OCI-LY1 (cell line): ENCODE measurements around the gene EIF1AD.

ENCODE experiments used
- H2AFZ ChIP-seq: fragments of 200-600 bp; sonication (generic), shearing (Covaris generic); 2 replicates; pipeline ENCODE4 v1.6.0; 2014; ENCODE audit warnings: antibody characterized with exemption, mild to moderate bottlenecking, low read length
- H3F3A ChIP-seq: fragments of 200-600 bp; sonication (generic), shearing (Covaris generic); 2 replicates; pipeline ENCODE4 v1.6.0; 2014; ENCODE audit warnings: mild to moderate bottlenecking, antibody characterized with exemption, low read length, moderate library complexity; ENCODE audit not compliant: insufficient read depth
- H3K27ac ChIP-seq: fragments of 200-600 bp; sonication (generic); 2 replicates; pipeline ENCODE4 v1.5.1; 2014; ENCODE audit warnings: low read length, mixed run types, mild to moderate bottlenecking, low read depth; ENCODE audit not compliant: poor library complexity, severe bottlenecking
- H3K27me3 ChIP-seq: fragments of 200-600 bp; sonication (generic); 2 replicates; pipeline ENCODE4 v1.6.0; 2014; ENCODE audit warnings: antibody characterized with exemption, mild to moderate bottlenecking, low read length, moderate library complexity; ENCODE audit not compliant: insufficient read depth
- H3K36me3 ChIP-seq: fragments of 200-600 bp; sonication (generic); 2 replicates; pipeline ENCODE4 v1.6.1; 2014; ENCODE audit warnings: mild to moderate bottlenecking, antibody characterized with exemption, low read length, moderate library complexity, mixed read lengths; ENCODE audit not compliant: insufficient read depth
- H3K4me1 ChIP-seq: fragments of 200-600 bp; sonication (generic); 2 replicates; pipeline ENCODE4 v1.5.1; 2014; ENCODE audit warnings: mild to moderate bottlenecking, low read length, moderate library complexity; ENCODE audit not compliant: insufficient read depth, severe bottlenecking
- H3K4me2 ChIP-seq: fragments of 200-600 bp; sonication (generic), shearing (Covaris generic); 2 replicates; pipeline ENCODE4 v1.6.1; 2014; ENCODE audit warnings: low read length
- H3K4me3 ChIP-seq: fragments of 200-600 bp; sonication (generic); 2 replicates; pipeline ENCODE4 v1.5.1; 2014; ENCODE audit warnings: low read length, low read depth, mild to moderate bottlenecking, mixed read lengths; ENCODE audit not compliant: poor library complexity, severe bottlenecking
- H3K79me2 ChIP-seq: fragments of 200-600 bp; shearing (Covaris generic); 2 replicates; pipeline ENCODE4 v1.6.1; 2016; ENCODE audit warnings: mixed run types, low read length, mixed read lengths; ENCODE audit not compliant: insufficient read depth
- H3K9ac ChIP-seq: fragments of 200-600 bp; sonication (generic), shearing (Covaris generic); 2 replicates; pipeline ENCODE4 v1.6.1; 2014; ENCODE audit warnings: mild to moderate bottlenecking, low read length, mixed read lengths
- H3K9me2 ChIP-seq: fragments of 200-600 bp; sonication (generic), shearing (Covaris generic); 2 replicates; pipeline ENCODE4 v1.6.1; 2014; ENCODE audit warnings: low read depth, mild to moderate bottlenecking, low read length, mixed read lengths
- H3K9me3 ChIP-seq: fragments of 200-600 bp; shearing (Covaris generic); 2 replicates; pipeline ENCODE4 v1.6.1; 2014; ENCODE audit warnings: low read length, mixed read lengths
- H4K20me1 ChIP-seq: fragments of 200-600 bp; sonication (generic), shearing (Covaris generic); 2 replicates; pipeline ENCODE4 v1.6.0; 2016; ENCODE audit warnings: mild to moderate bottlenecking, low read length; ENCODE audit not compliant: insufficient read depth
- EZH2 ChIP-seq: fragments of 200-600 bp; sonication (generic), shearing (Covaris generic); IDR thresholded peaks from 2 replicates; pipeline ENCODE4 v1.8.0; 2017; ENCODE audit warnings: borderline replicate concordance, mixed run types, mild to moderate bottlenecking, antibody characterized with exemption, low read length, moderate library complexity, mixed read lengths
- TF ChIP-seq, protein P1 (sequence below): fragments of 200-600 bp; sonication (generic), shearing (Covaris generic); IDR thresholded peaks from 2 replicates; pipeline ENCODE4 v1.5.1; 2017; ENCODE audit warnings: mild to moderate bottlenecking, antibody characterized with exemption, low read length, moderate library complexity, mixed read lengths

EIF1AD gene

DNA sequence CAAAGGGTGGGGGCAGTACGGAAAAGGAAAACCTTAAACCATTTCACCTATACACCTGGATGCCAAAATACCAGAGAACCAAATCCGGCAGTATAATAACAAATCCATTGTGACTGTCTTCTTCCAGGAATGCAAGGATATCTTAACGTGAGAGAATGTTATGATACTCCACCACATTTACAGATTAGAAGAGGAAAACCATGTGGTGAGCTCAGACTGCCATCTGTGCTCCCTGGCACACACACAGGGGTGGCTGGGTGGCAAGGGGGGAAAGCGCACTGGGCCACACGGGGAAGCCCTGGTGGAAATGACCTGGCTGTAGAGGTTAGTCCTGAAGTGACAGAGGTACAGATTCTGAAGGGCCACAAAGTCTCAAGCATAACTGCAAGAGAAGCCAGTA is 9.9 kb downstream of the EIF1AD start:
- Histone ChIP-seq H3K27ac (no peak overlapping the region), H3K79me2 (no peaks in the 10 kb centered on the region), H3K27me3 (no peaks in the 10 kb centered on the region), H3K4me2 (no peak overlapping the region), H3K36me3 (peaks cover 33% of the 10 kb centered on the region), H2AFZ (no peak overlapping the region), H3K9me3 (no peaks in the 10 kb centered on the region), H3K4me3 (no peak overlapping the region), H3K4me1 (no peaks in the 10 kb centered on the region), H3F3A (0 out of 2 replicates have a peak, but pooled peaks cover 3% of the 10 kb centered on the region), H3K9ac (no peak overlapping the region), H3K9me2 (no peaks in the 10 kb centered on the region), H4K20me1 (no peaks in the 10 kb centered on the region)
- no peak for TF ChIP-seq EZH2
- TF ChIP-seq, protein P1, sequence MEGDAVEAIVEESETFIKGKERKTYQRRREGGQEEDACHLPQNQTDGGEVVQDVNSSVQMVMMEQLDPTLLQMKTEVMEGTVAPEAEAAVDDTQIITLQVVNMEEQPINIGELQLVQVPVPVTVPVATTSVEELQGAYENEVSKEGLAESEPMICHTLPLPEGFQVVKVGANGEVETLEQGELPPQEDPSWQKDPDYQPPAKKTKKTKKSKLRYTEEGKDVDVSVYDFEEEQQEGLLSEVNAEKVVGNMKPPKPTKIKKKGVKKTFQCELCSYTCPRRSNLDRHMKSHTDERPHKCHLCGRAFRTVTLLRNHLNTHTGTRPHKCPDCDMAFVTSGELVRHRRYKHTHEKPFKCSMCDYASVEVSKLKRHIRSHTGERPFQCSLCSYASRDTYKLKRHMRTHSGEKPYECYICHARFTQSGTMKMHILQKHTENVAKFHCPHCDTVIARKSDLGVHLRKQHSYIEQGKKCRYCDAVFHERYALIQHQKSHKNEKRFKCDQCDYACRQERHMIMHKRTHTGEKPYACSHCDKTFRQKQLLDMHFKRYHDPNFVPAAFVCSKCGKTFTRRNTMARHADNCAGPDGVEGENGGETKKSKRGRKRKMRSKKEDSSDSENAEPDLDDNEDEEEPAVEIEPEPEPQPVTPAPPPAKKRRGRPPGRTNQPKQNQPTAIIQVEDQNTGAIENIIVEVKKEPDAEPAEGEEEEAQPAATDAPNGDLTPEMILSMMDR, result no peak

DNA sequence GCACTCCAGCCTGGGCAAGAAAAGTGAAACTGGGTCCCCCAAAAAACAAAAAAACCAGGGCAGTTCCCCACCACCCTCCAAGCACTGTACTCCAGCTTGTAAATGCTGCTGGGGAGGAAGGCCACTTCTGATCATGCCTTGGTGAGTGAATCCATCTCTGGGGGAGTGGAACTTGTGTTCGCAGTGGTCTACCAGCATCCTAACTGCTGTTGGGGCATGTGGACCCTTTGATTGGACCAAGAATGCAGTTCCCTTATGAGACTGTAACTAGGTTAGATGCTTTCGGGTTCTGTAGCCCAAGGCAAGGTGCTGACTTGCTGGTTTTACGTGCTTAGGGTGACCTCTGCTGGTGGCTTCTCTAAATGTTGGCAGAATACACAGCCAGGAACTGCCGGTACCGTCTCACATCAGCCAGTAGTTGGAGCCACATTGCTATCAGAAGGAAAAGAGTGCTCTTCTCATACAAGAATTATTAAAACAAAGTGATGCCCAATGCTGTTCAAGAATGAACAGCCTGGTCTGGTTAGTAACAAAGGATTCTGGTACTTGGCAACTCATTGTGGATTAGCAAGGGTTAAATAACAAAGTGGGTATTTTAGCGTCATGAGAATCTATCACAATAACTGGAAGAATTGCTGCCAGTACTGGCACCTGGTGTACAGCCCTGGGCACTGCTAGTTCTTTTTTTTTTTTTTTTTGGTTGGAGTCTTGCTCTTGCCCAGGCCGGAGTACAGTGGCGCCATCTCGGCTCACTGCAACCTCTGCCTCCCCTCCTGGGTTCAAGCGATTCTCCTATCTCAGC is 13.0 kb downstream of the EIF1AD start:
- no peak overlapping the region for H2AFZ ChIP-seq
- TF ChIP-seq EZH2, result no peak
- TF ChIP-seq, protein P1, result peak; percentile 100
- peak overlapping the region; percentile 3 for H3K27ac ChIP-seq
- no peaks in the 10 kb centered on the region for H3K9me2 ChIP-seq
- H3K79me2 ChIP-seq, result no peaks in the 10 kb centered on the region
- peaks cover 19% of the 10 kb centered on the region for H3K36me3 ChIP-seq
- no peaks in the 10 kb centered on the region for H3F3A ChIP-seq
- no peaks in the 10 kb centered on the region for H3K27me3 ChIP-seq
- no peak overlapping the region for H3K4me2 ChIP-seq
- H3K9me3 ChIP-seq, result no peaks in the 10 kb centered on the region
- no peak overlapping the region for H3K4me3 ChIP-seq
- H3K9ac ChIP-seq, result no peak overlapping the region
- no peaks in the 10 kb centered on the region for H4K20me1 ChIP-seq
- no peaks in the 10 kb centered on the region for H3K4me1 ChIP-seq

DNA sequence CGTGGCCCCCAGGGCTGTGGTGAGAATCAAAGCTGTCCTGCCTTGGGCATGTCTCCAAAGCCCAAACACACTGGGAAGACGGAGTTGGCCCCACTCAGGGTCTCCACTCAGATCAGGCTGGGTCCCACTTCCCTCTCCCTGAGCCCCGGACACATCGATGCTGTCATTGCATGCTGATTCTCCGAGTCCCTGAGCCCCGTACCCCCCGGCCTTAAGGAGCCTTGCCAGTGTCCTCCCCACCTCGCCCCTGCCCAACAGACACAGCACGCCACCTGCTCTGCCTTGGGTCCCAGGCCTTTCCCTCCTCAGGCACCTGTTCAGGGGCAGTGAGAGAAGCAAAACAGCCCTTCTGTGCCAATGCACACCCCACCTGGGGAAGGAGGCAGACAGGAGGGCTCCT is 14.6 kb downstream of the EIF1AD start:
- no peaks in the 10 kb centered on the region for H3K4me1 ChIP-seq
- no peak overlapping the region for H3K9ac ChIP-seq
- H4K20me1 ChIP-seq, result no peaks in the 10 kb centered on the region
- H3K27me3 ChIP-seq, result no peaks in the 10 kb centered on the region
- H3K36me3 ChIP-seq, result peaks cover 21% of the 10 kb centered on the region
- no peak overlapping the region for H3K27ac ChIP-seq
- TF ChIP-seq EZH2, result no peak
- TF ChIP-seq, protein P1, result no peak
- no peaks in the 10 kb centered on the region for H3K9me2 ChIP-seq
- no peaks in the 10 kb centered on the region for H3K79me2 ChIP-seq
- H3K4me3 ChIP-seq, result no peak overlapping the region
- H2AFZ ChIP-seq, result no peak overlapping the region
- H3K4me2 ChIP-seq, result no peak overlapping the region
- no peaks in the 10 kb centered on the region for H3F3A ChIP-seq
- no peaks in the 10 kb centered on the region for H3K9me3 ChIP-seq
